Liver (tissue), 9 donors: Measurements from ENCODE around the gene PCDHGA6. TPM values are rescaled to one million over a fixed set of nuclear protein-coding genes. Genes with fewer than 3 reads are reported as not detected.

Experiments used
- DNase-seq: peaks from one replicate; pipeline ENCODE4 v3.0.0-alpha.2; 2017; ENCODE audit warnings: low spot score
- H3K27ac ChIP-seq, 2 donors: one replicate each; pipeline ENCODE4 v1.7.0; 2013; ENCODE audit warnings: inconsistent platforms in 2 of 2, low read length in 2 of 2, control low read depth in 1 of 2, low read depth in 1 of 2, mild to moderate bottlenecking in 1 of 2
- H3K27me3 ChIP-seq, 4 donors: one replicate each; pipeline versions ENCODE4 v1.6.1 to v1.7.0; 2013; ENCODE audit warnings: low read length in 3 of 4, inconsistent platforms in 1 of 4, mild to moderate bottlenecking in 1 of 4, moderate library complexity in 1 of 4; ENCODE audit not compliant: control insufficient read depth in 4 of 4, insufficient read depth in 4 of 4
- H3K36me3 ChIP-seq, 4 donors: one replicate each; pipeline versions ENCODE4 v1.6.1 to v1.7.0; 2013; ENCODE audit warnings: low read length in 3 of 4, mild to moderate bottlenecking in 3 of 4, low read depth in 1 of 4, moderate library complexity in 1 of 4; ENCODE audit not compliant: control insufficient read depth in 4 of 4, insufficient read depth in 3 of 4
- H3K4me1 ChIP-seq, 4 donors: one replicate each; pipeline versions ENCODE4 v1.6.1 to v1.7.0; 2013; ENCODE audit warnings: low read length in 3 of 4, mild to moderate bottlenecking in 3 of 4, moderate library complexity in 1 of 4; ENCODE audit not compliant: control insufficient read depth in 4 of 4, insufficient read depth in 4 of 4
- H3K4me3 ChIP-seq, 3 donors: one replicate each; pipeline versions ENCODE4 v1.6.1 to v1.7.0; 2013; ENCODE audit warnings: low read length in 3 of 3, control low read depth in 1 of 3, low read depth in 1 of 3, mild to moderate bottlenecking in 1 of 3
- H3K9ac ChIP-seq, 2 donors: one replicate each; pipeline ENCODE4 v1.7.0; 2013; ENCODE audit warnings: low read length in 2 of 2, mild to moderate bottlenecking in 2 of 2, moderate library complexity in 2 of 2, control low read depth in 1 of 2, low read depth in 1 of 2
- H3K9me3 ChIP-seq, 4 donors: one replicate each; pipeline versions ENCODE4 v1.6.1 to v1.7.0; 2013; ENCODE audit warnings: low read length in 3 of 4; ENCODE audit not compliant: control insufficient read depth in 4 of 4
- EGR1 ChIP-seq, 2 donors: IDR thresholded peaks; 2 replicates each; pipeline ENCODE4 v1.6.1; 2016 to 2018; ENCODE audit warnings: antibody characterized with exemption in 2 of 2, low read depth in 2 of 2
- FOXA1 ChIP-seq: IDR thresholded peaks from 2 replicates; pipeline ENCODE4 v1.6.1; 2016; ENCODE audit warnings: antibody characterized with exemption
- FOXA2 ChIP-seq: IDR thresholded peaks from 2 replicates; pipeline ENCODE4 v1.6.1; 2016; ENCODE audit warnings: antibody characterized with exemption
- GABPA ChIP-seq, 2 donors: IDR thresholded peaks in 1 of 2; conservative IDR thresholded peaks in 1 of 2; 2 replicates each; pipeline ENCODE4 v1.6.1; 2016; ENCODE audit warnings: antibody characterized with exemption in 2 of 2, mild to moderate bottlenecking in 1 of 2, moderate library complexity in 1 of 2
- HNF4A ChIP-seq, 2 donors: conservative IDR thresholded peaks; 2 replicates each; pipeline ENCODE4 v1.6.1; 2016; ENCODE audit warnings: antibody characterized with exemption in 2 of 2, mild to moderate bottlenecking in 2 of 2
- HNF4G ChIP-seq: IDR thresholded peaks from 2 replicates; pipeline ENCODE4 v1.6.1; 2016; ENCODE audit warnings: antibody characterized with exemption
- JUND ChIP-seq, 2 donors: IDR thresholded peaks; 2 replicates each; pipeline ENCODE4 v1.6.1; 2016; ENCODE audit warnings: antibody characterized with exemption in 2 of 2
- NR2F2 ChIP-seq: IDR thresholded peaks from 2 replicates; pipeline ENCODE4 v1.6.1; 2016; ENCODE audit warnings: antibody characterized with exemption
- RAD21 ChIP-seq, 2 donors: IDR thresholded peaks; 2 replicates each; pipeline ENCODE4 v1.6.1; 2016; ENCODE audit warnings: antibody characterized with exemption in 2 of 2, mild to moderate bottlenecking in 2 of 2
- RXRA ChIP-seq, 2 donors: IDR thresholded peaks; 2 replicates each; pipeline ENCODE4 v1.6.1; 2017 to 2018; ENCODE audit warnings: antibody characterized with exemption in 2 of 2, mild to moderate bottlenecking in 1 of 2
- SP1 ChIP-seq: IDR thresholded peaks from 2 replicates; pipeline ENCODE4 v1.6.1; 2018; ENCODE audit warnings: antibody characterized with exemption, mild to moderate bottlenecking
- TAF1 ChIP-seq: conservative IDR thresholded peaks from 2 replicates; pipeline ENCODE4 v1.6.1; 2016; ENCODE audit warnings: antibody characterized with exemption, mild to moderate bottlenecking
- YY1 ChIP-seq: IDR thresholded peaks from 2 replicates; pipeline ENCODE4 v1.6.1; 2016; ENCODE audit warnings: antibody characterized with exemption, mild to moderate bottlenecking
- WGBS: extraction: QIAGEN DNeasy Blood & Tissue Kit; methylation state at CpG from one replicate; pipeline ENCODE4 v1.1.7; 2013; 5-methylcytosine and 5-hydroxymethylcytosine counted together
- polyA plus RNA-seq, 2 donors: library from polyadenylated mRNA; stranded (reverse) in 1 of 2; unstranded in 1 of 2; fragments of 200-250 nt in 1 of 2; fragments of >200 nt in 1 of 2; fragmentation: Nextera tagmentation in 1 of 2; extraction: Ambion mirVana in 1 of 2; gene quantifications; one replicate each; pipeline versions ENCODE4 v1.2.1 to v1.2.3, GENCODE V29; 2013 to 2015
- total RNA-seq, 2 donors: library from RNA; depleted of rRNA; stranded (reverse); fragments of >200 nt; gene quantifications; one replicate each; pipeline ENCODE4 v1.2.3, GENCODE V29; 2014
- TF ChIP-seq, protein P1 (sequence below): IDR thresholded peaks from 2 replicates; pipeline ENCODE4 v1.6.1; 2016; ENCODE audit warnings: antibody characterized with exemption
- TF ChIP-seq, protein P2 (sequence below): IDR thresholded peaks from 2 replicates; pipeline ENCODE4 v1.6.1; 2016; ENCODE audit warnings: antibody characterized with exemption
- TF ChIP-seq, protein P3 (sequence below): IDR thresholded peaks from 2 replicates; pipeline ENCODE4 v1.6.1; 2016; ENCODE audit warnings: antibody characterized with exemption, mild to moderate bottlenecking
- TF ChIP-seq, protein P4 (sequence below): fragments of 150-350 bp; IDR thresholded peaks from 2 replicates; pipeline ENCODE4 v1.5.1; 2017; ENCODE audit warnings: improper control_type of control experiment, low read depth, low read length; ENCODE audit not compliant: missing input control
- TF ChIP-seq, protein P5 (sequence below): IDR thresholded peaks from 2 replicates; pipeline ENCODE4 v1.6.1; 2016; ENCODE audit warnings: antibody characterized with exemption
- donor health status: healthy.
- donor health status: healthy.
- donor health status: healthy.
- donor health status: healthy.
- donor health status: healthy.

PCDHGA6 gene
- total and polyA plus RNA-seq, 4 donors: 0.08 to 0.67 (median 0.28) TPM

DNA sequence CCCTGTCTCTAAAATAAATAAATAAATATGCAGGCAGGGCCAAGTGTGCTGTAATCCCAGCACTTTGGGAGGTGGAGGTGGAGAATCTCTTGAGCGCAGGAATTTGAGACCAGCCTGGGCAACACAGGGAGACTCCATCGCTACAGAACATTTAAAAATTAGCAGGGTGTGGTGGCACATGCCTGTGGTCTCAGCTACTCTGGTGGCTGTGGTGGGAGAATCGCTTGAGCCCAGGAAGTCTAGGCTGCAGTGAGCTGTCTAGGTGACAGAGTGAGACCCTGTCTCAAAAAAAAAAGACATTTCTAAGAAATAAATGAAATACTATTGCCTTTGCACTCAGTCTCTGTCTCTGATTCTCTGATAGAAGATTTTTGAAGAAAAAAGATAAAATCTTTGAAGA, 37.9 kb downstream of the PCDHGA6 start:
- Histone ChIP-seq H3K4me3 (no peak overlapping the region), H3K27me3 (peaks cover 0 to 2% (median 0%) of the 10 kb centered on the region in 4 donors), H3K4me1 (peaks cover 0 to 6% (median 2%) of the 10 kb centered on the region in 4 donors), H3K27ac (no peak overlapping the region), H3K9me3 (peaks cover 23 to 56% (median 27%) of the 10 kb centered on the region in 4 donors), H3K9ac (no peak overlapping the region), H3K36me3 (no peaks in the 10 kb centered on the region)
- no peak for DNase-seq
- no peak for TF ChIP-seq RAD21 (IDR thresholded peaks at IDR 0.05)
- TF ChIP-seq, protein P1, sequence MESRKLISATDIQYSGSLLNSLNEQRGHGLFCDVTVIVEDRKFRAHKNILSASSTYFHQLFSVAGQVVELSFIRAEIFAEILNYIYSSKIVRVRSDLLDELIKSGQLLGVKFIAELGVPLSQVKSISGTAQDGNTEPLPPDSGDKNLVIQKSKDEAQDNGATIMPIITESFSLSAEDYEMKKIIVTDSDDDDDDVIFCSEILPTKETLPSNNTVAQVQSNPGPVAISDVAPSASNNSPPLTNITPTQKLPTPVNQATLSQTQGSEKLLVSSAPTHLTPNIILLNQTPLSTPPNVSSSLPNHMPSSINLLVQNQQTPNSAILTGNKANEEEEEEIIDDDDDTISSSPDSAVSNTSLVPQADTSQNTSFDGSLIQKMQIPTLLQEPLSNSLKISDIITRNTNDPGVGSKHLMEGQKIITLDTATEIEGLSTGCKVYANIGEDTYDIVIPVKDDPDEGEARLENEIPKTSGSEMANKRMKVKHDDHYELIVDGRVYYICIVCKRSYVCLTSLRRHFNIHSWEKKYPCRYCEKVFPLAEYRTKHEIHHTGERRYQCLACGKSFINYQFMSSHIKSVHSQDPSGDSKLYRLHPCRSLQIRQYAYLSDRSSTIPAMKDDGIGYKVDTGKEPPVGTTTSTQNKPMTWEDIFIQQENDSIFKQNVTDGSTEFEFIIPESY: no peak
- no peak for TF ChIP-seq JUND (IDR thresholded peaks at IDR 0.05)
- no peak for TF ChIP-seq TAF1
- TF ChIP-seq GABPA (IDR thresholded peaks at IDR 0.05 in 1 of 2, conservative IDR thresholded peaks at IDR 0.05 in 1 of 2): no peak
- TF ChIP-seq, protein P2, sequence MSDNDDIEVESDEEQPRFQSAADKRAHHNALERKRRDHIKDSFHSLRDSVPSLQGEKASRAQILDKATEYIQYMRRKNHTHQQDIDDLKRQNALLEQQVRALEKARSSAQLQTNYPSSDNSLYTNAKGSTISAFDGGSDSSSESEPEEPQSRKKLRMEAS: no peak
- TF ChIP-seq HNF4A (conservative IDR thresholded peaks at IDR 0.05): no peak
- TF ChIP-seq FOXA2: no peak
- TF ChIP-seq SP1: no peak
- TF ChIP-seq YY1: no peak
- no peak for TF ChIP-seq FOXA1
- no peak for TF ChIP-seq NR2F2
- TF ChIP-seq, protein P3, sequence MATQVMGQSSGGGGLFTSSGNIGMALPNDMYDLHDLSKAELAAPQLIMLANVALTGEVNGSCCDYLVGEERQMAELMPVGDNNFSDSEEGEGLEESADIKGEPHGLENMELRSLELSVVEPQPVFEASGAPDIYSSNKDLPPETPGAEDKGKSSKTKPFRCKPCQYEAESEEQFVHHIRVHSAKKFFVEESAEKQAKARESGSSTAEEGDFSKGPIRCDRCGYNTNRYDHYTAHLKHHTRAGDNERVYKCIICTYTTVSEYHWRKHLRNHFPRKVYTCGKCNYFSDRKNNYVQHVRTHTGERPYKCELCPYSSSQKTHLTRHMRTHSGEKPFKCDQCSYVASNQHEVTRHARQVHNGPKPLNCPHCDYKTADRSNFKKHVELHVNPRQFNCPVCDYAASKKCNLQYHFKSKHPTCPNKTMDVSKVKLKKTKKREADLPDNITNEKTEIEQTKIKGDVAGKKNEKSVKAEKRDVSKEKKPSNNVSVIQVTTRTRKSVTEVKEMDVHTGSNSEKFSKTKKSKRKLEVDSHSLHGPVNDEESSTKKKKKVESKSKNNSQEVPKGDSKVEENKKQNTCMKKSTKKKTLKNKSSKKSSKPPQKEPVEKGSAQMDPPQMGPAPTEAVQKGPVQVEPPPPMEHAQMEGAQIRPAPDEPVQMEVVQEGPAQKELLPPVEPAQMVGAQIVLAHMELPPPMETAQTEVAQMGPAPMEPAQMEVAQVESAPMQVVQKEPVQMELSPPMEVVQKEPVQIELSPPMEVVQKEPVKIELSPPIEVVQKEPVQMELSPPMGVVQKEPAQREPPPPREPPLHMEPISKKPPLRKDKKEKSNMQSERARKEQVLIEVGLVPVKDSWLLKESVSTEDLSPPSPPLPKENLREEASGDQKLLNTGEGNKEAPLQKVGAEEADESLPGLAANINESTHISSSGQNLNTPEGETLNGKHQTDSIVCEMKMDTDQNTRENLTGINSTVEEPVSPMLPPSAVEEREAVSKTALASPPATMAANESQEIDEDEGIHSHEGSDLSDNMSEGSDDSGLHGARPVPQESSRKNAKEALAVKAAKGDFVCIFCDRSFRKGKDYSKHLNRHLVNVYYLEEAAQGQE: no peak
- TF ChIP-seq, protein P4, sequence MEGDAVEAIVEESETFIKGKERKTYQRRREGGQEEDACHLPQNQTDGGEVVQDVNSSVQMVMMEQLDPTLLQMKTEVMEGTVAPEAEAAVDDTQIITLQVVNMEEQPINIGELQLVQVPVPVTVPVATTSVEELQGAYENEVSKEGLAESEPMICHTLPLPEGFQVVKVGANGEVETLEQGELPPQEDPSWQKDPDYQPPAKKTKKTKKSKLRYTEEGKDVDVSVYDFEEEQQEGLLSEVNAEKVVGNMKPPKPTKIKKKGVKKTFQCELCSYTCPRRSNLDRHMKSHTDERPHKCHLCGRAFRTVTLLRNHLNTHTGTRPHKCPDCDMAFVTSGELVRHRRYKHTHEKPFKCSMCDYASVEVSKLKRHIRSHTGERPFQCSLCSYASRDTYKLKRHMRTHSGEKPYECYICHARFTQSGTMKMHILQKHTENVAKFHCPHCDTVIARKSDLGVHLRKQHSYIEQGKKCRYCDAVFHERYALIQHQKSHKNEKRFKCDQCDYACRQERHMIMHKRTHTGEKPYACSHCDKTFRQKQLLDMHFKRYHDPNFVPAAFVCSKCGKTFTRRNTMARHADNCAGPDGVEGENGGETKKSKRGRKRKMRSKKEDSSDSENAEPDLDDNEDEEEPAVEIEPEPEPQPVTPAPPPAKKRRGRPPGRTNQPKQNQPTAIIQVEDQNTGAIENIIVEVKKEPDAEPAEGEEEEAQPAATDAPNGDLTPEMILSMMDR: no peak
- TF ChIP-seq, protein P5, sequence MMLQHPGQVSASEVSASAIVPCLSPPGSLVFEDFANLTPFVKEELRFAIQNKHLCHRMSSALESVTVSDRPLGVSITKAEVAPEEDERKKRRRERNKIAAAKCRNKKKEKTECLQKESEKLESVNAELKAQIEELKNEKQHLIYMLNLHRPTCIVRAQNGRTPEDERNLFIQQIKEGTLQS: no peak
- no peak for TF ChIP-seq RXRA (IDR thresholded peaks at IDR 0.05)
- TF ChIP-seq HNF4G: no peak
- no peak for TF ChIP-seq EGR1 (IDR thresholded peaks at IDR 0.05; ENCODE audit: low read depth in 2 of 2)
- WGBS: 81% methylated on average over 3 of the region's 3 CpGs
